Measurements from ENCODE around the gene PAK5. TPM values are rescaled to one million over a fixed set of nuclear protein-coding genes. Genes with fewer than 3 reads are reported as not detected.

The PAK5 gene
- total and polyA plus RNA-seq, 2 experiments from 2014 or later, result 0.57 to 1.1 TPM

DNA sequence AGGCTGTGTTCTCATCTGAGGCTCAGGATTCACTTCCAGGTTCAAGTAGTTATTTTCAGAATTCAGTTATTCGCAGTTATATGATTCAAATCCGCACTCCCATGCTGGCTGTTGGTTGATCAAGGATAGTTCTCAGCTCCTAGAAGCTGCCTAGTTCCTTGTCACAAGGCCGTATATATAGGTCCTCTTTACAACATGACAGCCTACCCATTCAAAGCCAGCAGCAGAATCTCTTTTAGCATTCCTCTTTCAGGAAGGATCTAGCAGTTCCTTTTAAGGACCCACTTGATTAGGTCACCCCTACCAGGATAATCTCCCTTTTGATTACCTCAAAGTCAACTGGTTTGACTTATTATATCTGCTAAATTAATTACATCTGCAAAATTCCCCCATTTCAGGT, 348.2 kb downstream of the PAK5 start:
- no peaks in the 10 kb centered on the region for H3F3A ChIP-seq (replicated peaks; ENCODE audit: low read depth)
- DNase-seq (ENCODE audit: low spot score) (no peak), ATAC-seq (no peak)
- no peak overlapping the region for H3K4me3 ChIP-seq
- H3K4me1 ChIP-seq (ENCODE audit: insufficient read depth), result no peaks in the 10 kb centered on the region
- H3K27ac Mint-ChIP-seq, result no peak overlapping the region
- H3K9me2 ChIP-seq (ENCODE audit: insufficient read depth), result peaks cover 14% of the 10 kb centered on the region; the same call in 1 of the 2 replicates
- no peak overlapping the region for H2AFZ ChIP-seq
- H3K36me3 Mint-ChIP-seq (ENCODE audit: low read depth), result no peaks in the 10 kb centered on the region
- H3K4me3 Mint-ChIP-seq, result no peak overlapping the region
- H3K27me3 ChIP-seq (ENCODE audit: insufficient read depth), result no peaks in the 10 kb centered on the region
- no peaks in the 10 kb centered on the region for H4K20me1 ChIP-seq (replicated peaks; ENCODE audit: insufficient read depth)
- H3K4me2 ChIP-seq, result no peak overlapping the region
- no peaks in the 10 kb centered on the region for H3K9me3 Mint-ChIP-seq
- no peak overlapping the region for H3K27ac ChIP-seq (ENCODE audit: low read depth)
- H3K36me3 ChIP-seq (ENCODE audit: insufficient read depth), result no peaks in the 10 kb centered on the region
- H3K79me2 ChIP-seq (replicated peaks; ENCODE audit: insufficient read depth), result no peaks in the 10 kb centered on the region
- no peak for TF ChIP-seq POLR2AphosphoS5 (IDR thresholded peaks at IDR 0.05; ENCODE audit: low read depth)
- TF ChIP-seq EZH2 (IDR thresholded peaks at IDR 0.05; ENCODE audit: low read depth, unreplicated experiment), result no peak
- no peak for TF ChIP-seq CTCF (conservative IDR thresholded peaks at IDR 0.05; ENCODE audit: low read depth in 2 of 2)
- TF ChIP-seq JUNB (IDR thresholded peaks at IDR 0.05; ENCODE audit: unreplicated experiment), result no peak
- no peak for TF ChIP-seq STAT1 (IDR thresholded peaks at IDR 0.05; ENCODE audit: unreplicated experiment)
- TF ChIP-seq REST (IDR thresholded peaks at IDR 0.05; ENCODE audit: unreplicated experiment), result no peak
- no peak for TF ChIP-seq EZH2phosphoT487 (IDR thresholded peaks at IDR 0.05; ENCODE audit: unreplicated experiment)
- no peak for TF ChIP-seq ETS1 (IDR thresholded peaks at IDR 0.05)
- no peak for TF ChIP-seq ZNF114 (CRISPR knock-in tag; IDR thresholded peaks at IDR 0.05)
- no peak for TF ChIP-seq NANOG (IDR thresholded peaks at IDR 0.05; ENCODE audit: borderline replicate concordance)
- no peak for TF ChIP-seq CREB1 (CRISPR knock-in tag; IDR thresholded peaks at IDR 0.05; ENCODE audit: low read depth)
- TF ChIP-seq ZNF331 (CRISPR knock-in tag; IDR thresholded peaks at IDR 0.05; ENCODE audit: low read depth), result no peak
- TF ChIP-seq ZNF462 (CRISPR knock-in tag; IDR thresholded peaks at IDR 0.05), result no peak
- peaks cover 3% of the 10 kb centered on the region; the same call in 1 of the 3 replicates for H3K4me1 Mint-ChIP-seq
- peaks cover 7% of the 10 kb centered on the region for H3K27me3 Mint-ChIP-seq (ENCODE audit: insufficient read depth, low read depth, poor library complexity)
